Endothelial cell of umbilical vein (primary cell): ENCODE measurements around the gene PRTN3. TPM values are rescaled to one million over a fixed set of nuclear protein-coding genes. Genes with fewer than 3 reads are reported as not detected.

Experiments used
- BruUV-seq: library from RNA; stranded (reverse); fragments of 400-500 nt; replicated peaks from 2 replicates; lab custom pipeline; 2021; lab: Mats Ljungman, UMichigan
- CTCF ChIA-PET: fragments of 300-600, 350-600 bp; sonication (Branson Sonifier 250); formaldehyde crosslinking; loops from one replicate; lab custom pipeline; 2021; ENCODE audit warnings: antibody characterized with exemption, inconsistent platforms; lab: Charles Lee
- POLR2A ChIA-PET: fragments of 300-600, 350-600 bp; sonication (Branson Sonifier 250); formaldehyde crosslinking; loops from one replicate; lab custom pipeline; 2021; ENCODE audit warnings: antibody characterized with exemption, inconsistent platforms; lab: Charles Lee
- DNase-seq: peaks from one replicate; pipeline ENCODE4 v3.0.0-alpha.2; 2011; ENCODE audit warnings: low read depth, low spot score
- FAIRE-seq: peaks from 2 replicates; lab custom pipeline; 2011; peaks lifted over from hg19 to GRCh38; lab: Jason Lieb, UNC
- H2AFZ ChIP-seq: 2 replicates; pipeline ENCODE4 v1.6.0; 2012; ENCODE audit warnings: low read depth, low read length, control low read depth, inconsistent platforms
- H3K27ac ChIP-seq: 2 replicates; pipeline ENCODE4 v1.5.1; 2011; ENCODE audit warnings: low read depth, mild to moderate bottlenecking, control low read depth, low read length, moderate library complexity; ENCODE audit not compliant: insufficient read depth
- H3K27me3 ChIP-seq, 2 experiments: 2 replicates each; pipeline versions ENCODE4 v1.6.0 to v1.6.1; 2011; ENCODE audit warnings: low read length in 2 of 2, mixed read lengths in 1 of 2; ENCODE audit not compliant: control insufficient read depth in 2 of 2, insufficient read depth in 2 of 2
- H3K36me3 ChIP-seq, 2 experiments: 2 replicates in 1 of 2; 3 replicates in 1 of 2; pipeline ENCODE4 v1.5.1; 2011; ENCODE audit warnings: low read length in 2 of 2, mild to moderate bottlenecking in 1 of 2, moderate library complexity in 1 of 2; ENCODE audit not compliant: control insufficient read depth in 2 of 2, insufficient read depth in 2 of 2; ENCODE audit errors: extremely low read depth in 1 of 2
- H3K4me1 ChIP-seq: 3 replicates; pipeline ENCODE4 v1.5.1; 2011; ENCODE audit warnings: mild to moderate bottlenecking, low read length; ENCODE audit not compliant: control insufficient read depth, insufficient read depth; ENCODE audit errors: extremely low read depth
- H3K4me2 ChIP-seq: 2 replicates; pipeline ENCODE4 v1.6.1; 2011; ENCODE audit warnings: low read length, control low read depth, mixed read lengths; ENCODE audit not compliant: insufficient read depth
- H3K4me3 ChIP-seq, 3 experiments: fragments of 200-600 bp in 1 of 3; sonication (generic), shearing (Covaris generic) in 1 of 3; replicated peaks in 1 of 3; 2 replicates each; pipeline ENCODE4 v1.5.1; 2011 to 2016; ENCODE audit warnings: control low read depth in 3 of 3, low read length in 3 of 3, mild to moderate bottlenecking in 2 of 3, inconsistent platforms in 1 of 3, low read depth in 1 of 3, moderate library complexity in 1 of 3; ENCODE audit not compliant: insufficient read depth in 1 of 3
- H3K79me2 ChIP-seq: 2 replicates; pipeline ENCODE4 v1.6.0; 2012; ENCODE audit warnings: low read length, inconsistent platforms; ENCODE audit not compliant: control insufficient read depth, insufficient read depth
- H3K9ac ChIP-seq: replicated peaks from 2 replicates; pipeline ENCODE3; 2011; ENCODE audit warnings: low read length, control low read depth; ENCODE audit not compliant: insufficient read depth; ENCODE audit errors: extremely low read depth
- H3K9me1 ChIP-seq: replicated peaks from 3 replicates; pipeline ENCODE4 v1.6.0; 2011; ENCODE audit warnings: mild to moderate bottlenecking, low read length; ENCODE audit not compliant: control insufficient read depth, insufficient read depth; ENCODE audit errors: extremely low read depth
- H3K9me3 ChIP-seq: replicated peaks from 2 replicates; pipeline ENCODE4 v1.5.1; 2012; ENCODE audit warnings: low read length, inconsistent platforms; ENCODE audit not compliant: control insufficient read depth, insufficient read depth
- H4K20me1 ChIP-seq: replicated peaks from 2 replicates; pipeline ENCODE3; 2011; ENCODE audit warnings: mild to moderate bottlenecking, low read length; ENCODE audit not compliant: control insufficient read depth, insufficient read depth; ENCODE audit errors: extremely low read depth
- CTCF ChIP-seq, 2 donors: IDR thresholded peaks; 1 replicate in 1 of 2; 2 replicates in 1 of 2; pipeline ENCODE4 v1.5.1; 2011; ENCODE audit warnings: low read length in 2 of 2, mild to moderate bottlenecking in 2 of 2, moderate library complexity in 2 of 2, control low read depth in 1 of 2, inconsistent platforms in 1 of 2, low read depth in 1 of 2; ENCODE audit not compliant: insufficient read depth in 1 of 2; ENCODE audit errors: extremely low read depth in 1 of 2
- EZH2 ChIP-seq: IDR thresholded peaks from 2 replicates; pipeline ENCODE4 v1.6.1; 2012; ENCODE audit warnings: borderline replicate concordance, low read depth, mild to moderate bottlenecking, moderate library complexity, low read length, inconsistent platforms; ENCODE audit not compliant: severe bottlenecking
- FOS ChIP-seq: IDR thresholded peaks from 2 replicates; pipeline ENCODE4 v1.6.1; 2011; ENCODE audit warnings: mild to moderate bottlenecking, low read length, moderate library complexity, borderline replicate concordance; ENCODE audit not compliant: insufficient read depth
- GATA2 ChIP-seq: IDR thresholded peaks from 2 replicates; pipeline ENCODE4 v1.7.0; 2011; ENCODE audit warnings: low read depth, mild to moderate bottlenecking, moderate library complexity, mixed read lengths, low read length; ENCODE audit not compliant: insufficient read length, insufficient read depth
- JUN ChIP-seq: IDR thresholded peaks from 2 replicates; pipeline ENCODE4 v1.6.1; 2011; ENCODE audit warnings: borderline replicate concordance, low read depth; ENCODE audit not compliant: insufficient read length, insufficient read depth
- MAX ChIP-seq: IDR thresholded peaks from 2 replicates; pipeline ENCODE4 v1.6.1; 2011; ENCODE audit not compliant: insufficient read depth, insufficient read length
- MYC ChIP-seq: IDR thresholded peaks from one replicate; pipeline ENCODE4 v1.6.1; 2011; ENCODE audit warnings: mild to moderate bottlenecking, low read depth, low read length
- POLR2A ChIP-seq: IDR thresholded peaks from 2 replicates; pipeline ENCODE4 v1.6.1; 2012; ENCODE audit warnings: low read depth, mild to moderate bottlenecking, control low read depth, low read length
- POLR2AphosphoS5 ChIP-seq: IDR thresholded peaks from 2 replicates; pipeline ENCODE4 v1.6.1; 2012; ENCODE audit warnings: low read depth, mild to moderate bottlenecking, control low read depth, low read length, moderate library complexity; ENCODE audit not compliant: insufficient read depth
- dilution Hi-C: fragments of 300-500 bp; cut with MboI; formaldehyde crosslinking; loops from one replicate; pipeline ENCODE4 v1.15.0; 2019; ENCODE audit warnings: low sequenced_read_pairs; ENCODE audit not compliant: extremely low pct_ligation_motif_present
- intact Hi-C: fragments of 100-400 bp; cut with micrococcal nuclease; formaldehyde crosslinking; loops from one replicate; pipeline ENCODE4 v1.10.0; 2022
- polyA plus RNA-seq, 4 experiments: library from polyadenylated mRNA; depleted of rRNA in 3 of 4; stranded (reverse) in 3 of 4; unstranded in 1 of 4; fragments of >200 nt; gene quantifications; 2 replicates each; pipeline versions ENCODE4 v1.2.1 to v1.2.3, GENCODE V29; 2011 to 2012; ENCODE audit warnings: missing spikeins in 1 of 4
- total RNA-seq: library from RNA; stranded (reverse); gene quantifications from 2 replicates; pipeline ENCODE4 v1.2.3, GENCODE V29; 2021

Gene PRTN3
- total and polyA plus RNA-seq, 2 donors (not counting 3 experiments of a cell fraction or from before 2014, with no cell fraction given): not detected

GRCh38 chr19:869245-870177 is 28.7 kb downstream of the PRTN3 start:
- Histone ChIP-seq H3K4me1 (peaks cover 9% of the 10 kb centered on the region), H3K36me3 (peaks cover 0 to 13% of the 10 kb centered on the region in 2 experiments), H2AFZ (no peak overlapping the region), H4K20me1 (no peaks in the 10 kb centered on the region), H3K79me2 (no peaks in the 10 kb centered on the region), H3K27ac (peak overlapping the region; percentile 44), H3K4me2 (no peak overlapping the region), H3K9ac (no peak overlapping the region), H3K9me1 (no peaks in the 10 kb centered on the region), H3K9me3 (no peaks in the 10 kb centered on the region), H3K27me3 (no peaks in the 10 kb centered on the region), H3K4me3 (no peak overlapping the region)
- no peak for TF ChIP-seq EZH2
- TF ChIP-seq JUN: peak; percentile 74
- TF ChIP-seq MYC: no peak
- peak; percentile 69 for TF ChIP-seq FOS
- no peak for TF ChIP-seq MAX
- dilution Hi-C loops: no loop called here
- no TSS peak for BruUV-seq
- DNase-seq: peak; percentile 88
- intact Hi-C loops: loop anchor here (1.0 kb wide), 1 partner anchor 206 kb away; the partner anchor contains the start of gene RNF126
- POLR2A ChIA-PET: no interaction called here
- FAIRE-seq: peak; percentile 85
- CTCF ChIA-PET: no interaction called here

- peaks cover 9% of the 10 kb centered on the region for H3K4me1 ChIP-seq
- BruUV-seq: no TSS peak
- H2AFZ ChIP-seq: no peak overlapping the region
- H3K36me3 ChIP-seq: peaks cover 0 to 13% of the 10 kb centered on the region in 2 experiments
- no peak for DNase-seq
- no peaks in the 10 kb centered on the region for H3K9me1 ChIP-seq
- ChIA-PET CTCF (no interaction called here), POLR2A (no interaction called here)
- no peaks in the 10 kb centered on the region for H3K27me3 ChIP-seq
- H3K9ac ChIP-seq: no peak overlapping the region
- H3K79me2 ChIP-seq: no peaks in the 10 kb centered on the region
- dilution Hi-C loops (no loop called here), intact Hi-C loops (no loop called here)
- no peaks in the 10 kb centered on the region for H3K9me3 ChIP-seq
- FAIRE-seq: no peak
- H3K4me2 ChIP-seq: no peak overlapping the region
- H3K27ac ChIP-seq: no peak overlapping the region
- TF ChIP-seq MYC (no peak), CTCF (IDR thresholded peaks at IDR 0.05; ENCODE audit: extremely low read depth in 1 of 2, insufficient read depth in 1 of 2, low read depth in 1 of 2, low read length in 2 of 2) (no peak), POLR2A (no peak), JUN (no peak), FOS (no peak), GATA2 (no peak), POLR2AphosphoS5 (no peak), MAX (no peak), EZH2 (no peak)
- H4K20me1 ChIP-seq: no peaks in the 10 kb centered on the region
- H3K4me3 ChIP-seq: no peak overlapping the region
Observed at GRCh38 chr19:870314-870713, 29.5 kb downstream of the PRTN3 start.
